ENCODE results near the gene VIPR1. TPM values are rescaled to one million over a fixed set of nuclear protein-coding genes. Genes with fewer than 3 reads are reported as not detected.

VIPR1 gene
- total and polyA plus RNA-seq, 11 donors: 0.96 to 5.4 (median 2.4) TPM

- no peak overlapping the region for H3K27ac ChIP-seq
- DNase-seq (peak in 1 of 5 donors; percentile 40), ATAC-seq (no peak)
- TF ChIP-seq CTCF (IDR thresholded peaks at IDR 0.05) (peak in 3 of 12 donors; percentile 13 to 20 (median 15)), POLR2A (IDR thresholded peaks at IDR 0.05) (no peak)
- intact Hi-C loops (cut with DNase I): no loop called here
- H3K36me3 ChIP-seq: no peaks in the 10 kb centered on the region
- 79 to 84% (median 81%) methylated on average over 6 of the region's 6 CpGs for WGBS, 4 donors
- no peaks in the 10 kb centered on the region for H3K9me3 ChIP-seq
- H3K4me1 ChIP-seq: peaks cover 0 to 33% (median 8%) of the 10 kb centered on the region in 12 donors
- no peaks in the 10 kb centered on the region for H3K27me3 ChIP-seq
- no peak overlapping the region for H3K4me3 ChIP-seq
These were observed 16.5 kb downstream of the VIPR1 start for GRCh38 chr3:42518800-42519567.

- H3K27me3 ChIP-seq: no peaks in the 10 kb centered on the region
- H3K36me3 ChIP-seq: no peaks in the 10 kb centered on the region
- TF ChIP-seq CTCF (IDR thresholded peaks at IDR 0.05): no peak
- no peak for TF ChIP-seq POLR2A (IDR thresholded peaks at IDR 0.05)
- no peak overlapping the region for H3K4me3 ChIP-seq
- no peaks in the 10 kb centered on the region for H3K9me3 ChIP-seq
- 92 to 95% (median 92%) methylated on average over 2 of the region's 2 CpGs for WGBS, 4 donors
- no peak overlapping the region for H3K27ac ChIP-seq
- H3K4me1 ChIP-seq: peaks cover 0 to 29% (median 7%) of the 10 kb centered on the region in 12 donors
- ATAC-seq: no peak
- intact Hi-C loops (cut with DNase I): no loop called here
- no peak for DNase-seq
These were observed 17.1 kb downstream of the VIPR1 start for GRCh38 chr3:42519568-42519962.

- no peaks in the 10 kb centered on the region for H3K9me3 ChIP-seq
- intact Hi-C loops (cut with DNase I): no loop called here
- no peaks in the 10 kb centered on the region for H3K27me3 ChIP-seq
- WGBS, 4 donors: 57 to 71% (median 65%) methylated on average over 4 of the region's 4 CpGs
- peaks cover 0 to 22% (median 5%) of the 10 kb centered on the region in 12 donors for H3K4me1 ChIP-seq
- H3K36me3 ChIP-seq: no peaks in the 10 kb centered on the region
- H3K4me3 ChIP-seq: no peak overlapping the region
- DNase-seq: no peak
- no peak overlapping the region for H3K27ac ChIP-seq
- no peak for ATAC-seq
- TF ChIP-seq CTCF (IDR thresholded peaks at IDR 0.05): no peak
- no peak for TF ChIP-seq POLR2A (IDR thresholded peaks at IDR 0.05)
These were observed 17.9 kb downstream of the VIPR1 start for GRCh38 chr3:42520336-42520735.

GRCh38 chr3:42520906-42521305 lies 18.5 kb downstream of the VIPR1 start:
- intact Hi-C loops (cut with DNase I): no loop called here
- H3K27me3 ChIP-seq: no peaks in the 10 kb centered on the region
- no peaks in the 10 kb centered on the region for H3K36me3 ChIP-seq
- 68 to 94% (median 74%) methylated on average over 4 of the region's 4 CpGs for WGBS, 4 donors
- H3K4me3 ChIP-seq: no peak overlapping the region
- H3K4me1 ChIP-seq: peaks cover 0 to 16% (median 3%) of the 10 kb centered on the region in 12 donors
- no peaks in the 10 kb centered on the region for H3K9me3 ChIP-seq
- ATAC-seq: no peak
- DNase-seq: no peak
- TF ChIP-seq POLR2A (IDR thresholded peaks at IDR 0.05) (no peak), CTCF (IDR thresholded peaks at IDR 0.05) (no peak)
- no peak overlapping the region for H3K27ac ChIP-seq

All from heart left ventricle (tissue), 16 donors.